Occipital lobe (tissue), 1 donor: Measurements from ENCODE around the gene SORL1-AS1.

Experiments
- DNase-seq: peaks from one replicate; lab custom pipeline; 2025; lab: John Stamatoyannopoulos, UW

Gene SORL1-AS1

GRCh38 chr11:121476379-121477032 lies 23.7 kb upstream of the SORL1-AS1 start:
- no peak for DNase-seq

GRCh38 chr11:121474680-121475079 lies 21.9 kb upstream of the SORL1-AS1 start:
- DNase-seq, result no peak

GRCh38 chr11:121473064-121473777 lies 20.5 kb upstream of the SORL1-AS1 start:
- peak; percentile 54 for DNase-seq

- no peak for DNase-seq
Measured at GRCh38 chr11:121472312-121472711, 19.5 kb upstream of the SORL1-AS1 start.

- DNase-seq, result no peak
Measured at GRCh38 chr11:121471167-121471566, 18.4 kb upstream of the SORL1-AS1 start.

GRCh38 chr11:121469910-121470309 lies 17.1 kb upstream of the SORL1-AS1 start:
- DNase-seq, result no peak

GRCh38 chr11:121467965-121468364 lies 15.2 kb upstream of the SORL1-AS1 start:
- peak; percentile 42 for DNase-seq

GRCh38 chr11:121467471-121467870 lies 14.7 kb upstream of the SORL1-AS1 start:
- no peak for DNase-seq

- peak; percentile 91 for DNase-seq
Measured at GRCh38 chr11:121466063-121466794, 13.5 kb upstream of the SORL1-AS1 start.

GRCh38 chr11:121465709-121466062 lies 12.9 kb upstream of the SORL1-AS1 start:
- no peak for DNase-seq

GRCh38 chr11:121464352-121464946 lies 11.7 kb upstream of the SORL1-AS1 start:
- peak; percentile 82 for DNase-seq

GRCh38 chr11:121463689-121464335 lies 11.0 kb upstream of the SORL1-AS1 start:
- DNase-seq, result peak; percentile 37

GRCh38 chr11:121461843-121462242 lies 9.1 kb upstream of the SORL1-AS1 start:
- DNase-seq, result no peak

GRCh38 chr11:121460941-121461514 lies 8.3 kb upstream of the SORL1-AS1 start:
- no peak for DNase-seq

- no peak for DNase-seq
Measured at GRCh38 chr11:121459413-121460017, 6.7 kb upstream of the SORL1-AS1 start.

- no peak for DNase-seq
Measured at GRCh38 chr11:121458551-121458950, 5.8 kb upstream of the SORL1-AS1 start.

GRCh38 chr11:121456816-121457431 lies 4.2 kb upstream of the SORL1-AS1 start:
- no peak for DNase-seq

- DNase-seq, result no peak
Measured at GRCh38 chr11:121456151-121456550, 3.4 kb upstream of the SORL1-AS1 start.

GRCh38 chr11:121455115-121455514 lies 2.3 kb upstream of the SORL1-AS1 start:
- DNase-seq, result no peak

GRCh38 chr11:121453589-121454299 lies 977 bp upstream of the SORL1-AS1 start:
- no peak for DNase-seq
